GM18909 (cell line): ENCODE results near the gene NUDT5.
A peak's percentile ranks its signal among the peaks of the same experiment; 100 is the strongest.

Experiments used
- ATAC-seq: cut with Tn5 transposase; IDR thresholded peaks from one replicate; pipeline ENCODE4 v1.9.1; 2021; ENCODE audit warnings: mild to moderate bottlenecking; ENCODE audit not compliant: unreplicated experiment, poor library complexity

The NUDT5 gene

DNA sequence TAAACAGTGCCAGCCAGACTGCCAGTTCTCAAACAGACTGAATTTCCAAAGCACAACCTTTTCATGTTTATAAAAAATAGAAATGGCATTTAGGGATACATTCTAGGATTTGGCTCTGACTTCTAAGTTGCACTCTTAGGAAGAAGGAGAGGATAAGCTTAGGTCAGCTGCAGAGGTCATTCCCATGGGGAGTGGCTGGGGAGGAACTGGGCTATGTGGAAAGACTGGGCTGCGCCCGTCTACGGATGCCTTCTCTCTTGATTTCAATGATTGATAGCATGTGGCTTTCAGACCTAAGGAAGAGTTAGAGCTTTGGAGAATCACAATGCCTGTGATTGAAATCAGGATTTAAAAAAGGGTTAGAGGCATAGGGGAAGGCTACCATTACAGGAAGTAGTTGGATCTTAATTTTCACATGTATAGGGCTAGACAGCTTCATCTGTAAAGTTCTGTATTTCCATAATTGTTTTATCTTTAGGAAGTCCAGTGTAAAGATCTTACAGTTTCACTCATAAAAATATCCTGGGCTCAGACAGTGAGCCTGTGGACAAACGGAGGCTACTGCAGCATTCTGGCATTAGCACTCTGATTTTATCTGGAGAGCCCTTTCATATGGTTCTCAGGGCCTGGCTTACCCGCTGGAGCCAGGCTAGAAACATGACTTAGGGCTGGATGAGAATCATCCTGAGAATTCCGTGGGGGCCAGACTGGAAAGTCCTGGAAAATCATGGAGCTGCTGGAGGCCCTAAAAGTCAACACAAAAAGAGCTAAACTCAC is 29.5 kb downstream of the NUDT5 start:
- no peak for ATAC-seq

DNA sequence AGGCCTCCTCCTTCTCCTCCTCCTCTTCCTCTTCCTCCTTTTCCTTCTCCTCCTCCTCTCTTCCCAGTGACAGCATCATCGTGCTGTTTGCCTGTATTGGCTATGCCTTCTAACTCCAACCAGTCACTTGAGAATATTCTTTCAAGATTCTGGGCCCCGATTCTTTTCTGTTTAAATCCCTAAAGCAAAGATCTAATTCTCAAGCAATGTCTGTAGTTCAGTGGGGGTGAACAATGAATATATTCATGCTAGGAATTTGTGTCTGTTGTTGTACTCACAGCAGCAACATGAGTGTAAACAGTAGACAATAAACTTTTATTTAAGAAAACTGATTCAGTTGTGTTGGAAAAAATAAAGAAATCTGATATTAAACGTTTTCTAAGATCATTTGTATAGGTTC is 30.7 kb downstream of the NUDT5 start:
- no peak for ATAC-seq

- ATAC-seq, result no peak
These were observed 31.6 kb downstream of the NUDT5 start for GRCh38 chr10:12164085-12164484.

GRCh38 chr10:12162927-12163326 is 32.8 kb downstream of the NUDT5 start:
- ATAC-seq, result no peak

DNA sequence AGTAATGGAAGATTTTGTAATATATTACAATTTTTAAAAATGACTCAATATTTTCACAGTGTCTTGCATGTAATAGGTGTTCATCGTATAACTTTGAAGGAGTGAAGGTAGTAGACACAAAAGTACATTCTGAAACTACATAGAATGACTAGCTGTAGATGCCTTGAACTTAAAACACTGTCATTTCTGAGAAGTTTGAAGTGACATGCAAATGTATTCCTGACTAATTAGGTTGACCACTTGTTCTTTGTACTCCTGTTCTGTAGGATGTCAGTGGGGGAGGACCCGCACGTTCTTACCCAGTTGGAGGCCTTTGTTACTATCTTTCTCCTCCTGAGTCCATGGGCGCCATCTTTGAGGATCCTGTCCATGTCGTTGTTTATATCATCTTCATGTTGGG is 35.0 kb downstream of the NUDT5 start:
- ATAC-seq, result no peak

DNA sequence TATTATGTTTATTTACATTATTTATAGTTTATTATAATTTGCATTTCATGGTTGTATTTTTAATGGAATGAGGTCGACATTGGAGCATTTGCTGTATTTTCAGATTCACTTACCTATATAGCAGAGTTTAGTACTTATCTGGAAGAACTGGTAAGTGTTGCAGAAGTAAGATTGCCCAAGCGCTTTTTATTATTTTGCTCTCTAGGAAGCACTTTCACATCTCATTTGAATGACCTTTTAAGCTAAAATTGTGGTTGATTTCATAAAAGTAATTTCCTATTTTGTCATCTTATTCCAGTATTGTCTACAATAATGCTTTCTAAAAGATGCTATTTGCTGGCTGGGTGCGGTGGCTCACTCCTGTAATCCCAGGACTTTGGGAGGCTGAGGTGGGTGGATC is 37.6 kb downstream of the NUDT5 start:
- ATAC-seq, result no peak

GRCh38 chr10:12156367-12157123 is 39.1 kb downstream of the NUDT5 start:
- no peak for ATAC-seq

DNA sequence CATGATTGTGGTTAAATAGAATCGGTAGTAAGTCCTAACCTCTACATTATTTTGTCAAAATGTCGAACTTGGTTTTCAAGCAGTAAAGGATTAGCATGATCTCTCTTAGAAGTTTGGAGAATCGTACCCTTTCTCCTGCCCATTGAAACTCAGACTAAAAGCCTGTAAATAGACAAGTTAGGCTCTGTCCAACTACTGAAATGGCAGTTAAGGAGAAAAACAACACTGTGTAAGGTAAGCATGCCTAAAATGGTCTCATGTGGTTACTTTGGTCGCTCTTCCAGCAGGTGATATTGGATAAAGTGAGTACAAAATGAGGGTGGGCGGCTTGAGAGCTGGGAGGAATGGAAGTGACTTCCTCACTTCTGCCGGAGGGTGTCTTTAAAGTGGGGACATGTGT is 41.2 kb downstream of the NUDT5 start:
- no peak for ATAC-seq

GRCh38 chr10:12150163-12150562 is 45.5 kb downstream of the NUDT5 start:
- no peak for ATAC-seq

DNA sequence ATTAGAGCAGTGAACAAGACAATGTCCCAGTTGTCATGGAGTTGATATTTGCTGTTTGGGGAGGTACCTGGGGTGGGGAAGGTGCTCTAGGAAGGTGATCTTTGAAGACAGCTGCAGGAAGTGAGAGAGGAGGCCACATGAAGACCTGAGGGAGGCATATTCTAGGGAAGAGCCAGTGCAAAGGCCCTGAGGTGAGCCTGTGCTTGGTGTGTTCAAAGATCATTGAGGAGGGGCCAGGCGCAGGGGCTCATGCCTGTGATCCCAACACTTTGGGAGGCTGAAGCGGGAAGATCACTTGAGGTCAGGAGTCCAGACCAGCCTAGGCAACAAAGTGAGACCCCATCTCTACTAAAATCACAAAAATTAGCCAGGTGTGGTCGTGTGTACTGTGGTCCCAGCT is 51.2 kb downstream of the NUDT5 start:
- no peak for ATAC-seq

- no peak for ATAC-seq
These were observed 55.7 kb downstream of the NUDT5 start for GRCh38 chr10:12140038-12140437.

- no peak for ATAC-seq
These were observed 60.1 kb downstream of the NUDT5 start for GRCh38 chr10:12135631-12136030.

DNA sequence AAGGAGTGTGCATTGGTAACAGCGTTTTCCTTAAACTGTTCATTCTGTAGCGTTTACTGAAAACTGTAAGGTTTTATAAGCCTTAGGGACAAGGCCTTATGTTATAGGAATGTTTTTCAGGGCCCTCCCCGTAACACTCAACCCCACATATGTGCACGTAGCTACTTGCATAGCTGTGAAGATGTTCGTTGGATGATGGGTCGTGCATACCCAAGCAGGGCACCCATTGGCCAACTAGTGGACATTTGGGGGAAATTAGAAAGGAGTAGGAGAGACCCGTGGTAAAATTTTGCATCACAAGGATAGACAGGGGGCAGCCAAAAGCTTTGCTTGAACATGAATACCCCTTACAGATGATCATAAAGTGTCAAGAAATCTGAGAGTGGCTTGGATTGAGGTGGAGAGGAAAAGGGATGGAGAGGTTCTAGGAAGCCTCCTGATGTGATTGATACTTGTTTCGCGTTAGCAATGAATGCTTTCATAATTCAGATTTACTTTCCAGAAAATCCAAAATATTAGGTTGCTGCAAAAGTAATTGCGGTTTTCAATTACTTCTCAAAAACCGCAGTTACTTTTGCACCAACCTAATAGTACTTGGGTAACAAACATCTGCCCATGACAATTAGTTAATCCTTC is 65.3 kb downstream of the NUDT5 start:
- ATAC-seq, result peak; percentile 53

- ATAC-seq, result peak; percentile 93
These were observed 66.2 kb downstream of the NUDT5 start, which contains the start of gene SEC61A2 for GRCh38 chr10:12129222-12130111. SEC61A2 (plus strand) TSS chr10:12129677; CDS start chr10:12129788, 111 bp downstream.

- no peak for ATAC-seq
These were observed 74.0 kb downstream of the NUDT5 start for GRCh38 chr10:12121673-12122072.
